GM19023 (cell line): Measurements from ENCODE around the gene NEK10.

ENCODE experiments used
- ATAC-seq: cut with Tn5 transposase; IDR thresholded peaks from one replicate; pipeline ENCODE4 v1.9.1; 2021; ENCODE audit warnings: mild to moderate bottlenecking, moderate library complexity; ENCODE audit not compliant: unreplicated experiment

The NEK10 gene

GRCh38 chr3:27252646-27253045, 116.5 kb downstream of the NEK10 start:
- ATAC-seq = no peak

GRCh38 chr3:27244374-27244773, 124.8 kb downstream of the NEK10 start:
- no peak for ATAC-seq

GRCh38 chr3:27239951-27240350, 129.2 kb downstream of the NEK10 start:
- ATAC-seq = no peak

GRCh38 chr3:27228805-27229204, 140.4 kb downstream of the NEK10 start:
- ATAC-seq = no peak

GRCh38 chr3:27224197-27224596, 145.0 kb downstream of the NEK10 start:
- ATAC-seq = no peak

GRCh38 chr3:27221264-27221932, 147.8 kb downstream of the NEK10 start:
- no peak for ATAC-seq

- no peak for ATAC-seq
These were observed 149.0 kb downstream of the NEK10 start for GRCh38 chr3:27220166-27220565.

GRCh38 chr3:27219127-27219845, 149.9 kb downstream of the NEK10 start:
- no peak for ATAC-seq

GRCh38 chr3:27216955-27217552, 152.1 kb downstream of the NEK10 start:
- ATAC-seq = no peak

GRCh38 chr3:27216295-27216855, 152.8 kb downstream of the NEK10 start:
- ATAC-seq = no peak

- ATAC-seq = no peak
These were observed 155.7 kb downstream of the NEK10 start for GRCh38 chr3:27213450-27213849.

- no peak for ATAC-seq
These were observed 159.4 kb downstream of the NEK10 start for GRCh38 chr3:27209617-27210264.

- no peak for ATAC-seq
These were observed 160.1 kb downstream of the NEK10 start for GRCh38 chr3:27208961-27209616.

GRCh38 chr3:27202959-27203358, 166.2 kb downstream of the NEK10 start:
- ATAC-seq = no peak

GRCh38 chr3:27201492-27201891, 167.7 kb downstream of the NEK10 start:
- no peak for ATAC-seq

- no peak for ATAC-seq
These were observed 168.3 kb downstream of the NEK10 start for GRCh38 chr3:27200721-27201489.

GRCh38 chr3:27194861-27195483, 174.2 kb downstream of the NEK10 start:
- ATAC-seq = no peak

- no peak for ATAC-seq
These were observed 176.1 kb downstream of the NEK10 start for GRCh38 chr3:27193056-27193455.

- no peak for ATAC-seq
These were observed 183.2 kb downstream of the NEK10 start for GRCh38 chr3:27186013-27186412.
